Measurements from ENCODE around the gene SLC34A3.

DNA sequence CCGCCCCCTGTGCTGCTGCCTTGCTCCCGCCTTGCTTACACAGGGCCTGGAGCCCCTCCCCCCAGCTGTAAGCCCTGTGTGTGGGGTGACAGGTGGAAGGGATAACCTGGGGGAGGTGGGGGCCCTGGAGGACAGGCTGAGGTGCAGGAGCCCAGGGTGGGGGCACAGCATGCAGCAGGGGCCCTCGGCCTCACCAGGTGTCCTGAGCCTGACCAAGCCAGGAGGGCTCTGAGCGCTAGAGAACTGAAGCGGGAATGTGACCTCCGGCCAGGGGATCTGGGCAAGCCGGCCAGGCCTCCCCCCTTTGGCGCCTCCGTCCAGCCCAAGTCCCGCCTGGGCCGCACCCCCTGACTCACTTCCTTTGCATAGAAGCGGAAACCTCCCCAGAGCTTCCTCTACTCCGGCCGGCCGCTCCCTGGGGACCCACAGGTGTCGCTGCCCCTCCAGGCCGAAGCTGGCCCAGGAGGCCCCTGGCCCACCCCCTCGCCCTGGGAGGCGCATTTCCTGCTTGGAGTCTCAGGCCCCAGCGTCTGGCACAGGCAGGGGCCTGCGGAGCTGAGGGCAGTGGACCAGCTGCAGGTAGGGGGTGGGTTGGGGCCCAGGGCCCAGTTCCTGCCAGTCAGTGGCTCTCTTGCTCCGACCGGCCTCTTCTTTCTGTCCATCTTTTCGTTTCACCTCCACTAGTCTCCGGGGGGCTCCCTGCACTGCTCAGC, 46.8 kb downstream of the SLC34A3 start, which contains the start of gene TOR4A:
- TF ChIP-seq POLR2A (IDR thresholded peaks at IDR 0.05; ENCODE audit: low read depth, low read length): no peak
- TF ChIP-seq POLR2AphosphoS5 (IDR thresholded peaks at IDR 0.05; ENCODE audit: low read depth, low read length): 0 out of 2 replicates have a peak, but pooled peaks have one; percentile 37

Measured in GM12891 (cell line).